ENCODE data around the gene EPB41L5.

DNA sequence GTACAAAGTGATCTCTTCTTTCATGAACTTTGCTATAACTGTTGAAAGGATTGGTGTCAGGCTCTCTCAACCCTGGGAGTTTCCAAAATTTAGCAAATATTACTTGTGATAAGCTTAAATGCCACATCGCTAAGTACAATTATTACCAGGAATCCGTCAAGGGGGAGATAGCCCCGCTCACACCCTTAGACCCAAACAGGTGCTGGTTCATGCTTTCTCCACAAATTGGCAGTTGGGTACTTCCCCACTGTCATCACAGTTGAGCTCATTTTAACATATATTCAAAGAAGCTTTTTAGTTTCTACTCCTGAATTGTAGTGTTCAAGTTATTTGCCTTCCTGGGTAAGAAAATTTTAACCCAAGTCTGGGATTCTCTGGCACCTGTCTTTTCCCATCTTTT lies 29.8 kb upstream of the EPB41L5 start:
- TF ChIP-seq, protein P1, sequence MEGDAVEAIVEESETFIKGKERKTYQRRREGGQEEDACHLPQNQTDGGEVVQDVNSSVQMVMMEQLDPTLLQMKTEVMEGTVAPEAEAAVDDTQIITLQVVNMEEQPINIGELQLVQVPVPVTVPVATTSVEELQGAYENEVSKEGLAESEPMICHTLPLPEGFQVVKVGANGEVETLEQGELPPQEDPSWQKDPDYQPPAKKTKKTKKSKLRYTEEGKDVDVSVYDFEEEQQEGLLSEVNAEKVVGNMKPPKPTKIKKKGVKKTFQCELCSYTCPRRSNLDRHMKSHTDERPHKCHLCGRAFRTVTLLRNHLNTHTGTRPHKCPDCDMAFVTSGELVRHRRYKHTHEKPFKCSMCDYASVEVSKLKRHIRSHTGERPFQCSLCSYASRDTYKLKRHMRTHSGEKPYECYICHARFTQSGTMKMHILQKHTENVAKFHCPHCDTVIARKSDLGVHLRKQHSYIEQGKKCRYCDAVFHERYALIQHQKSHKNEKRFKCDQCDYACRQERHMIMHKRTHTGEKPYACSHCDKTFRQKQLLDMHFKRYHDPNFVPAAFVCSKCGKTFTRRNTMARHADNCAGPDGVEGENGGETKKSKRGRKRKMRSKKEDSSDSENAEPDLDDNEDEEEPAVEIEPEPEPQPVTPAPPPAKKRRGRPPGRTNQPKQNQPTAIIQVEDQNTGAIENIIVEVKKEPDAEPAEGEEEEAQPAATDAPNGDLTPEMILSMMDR (IDR thresholded peaks at IDR 0.05), result no peak
- TF ChIP-seq ESRRA (CRISPR knock-in tag; IDR thresholded peaks at IDR 0.05; ENCODE audit: borderline replicate concordance) (no peak), IRF2 (CRISPR knock-in tag; IDR thresholded peaks at IDR 0.05; ENCODE audit: borderline replicate concordance, low read depth) (no peak), KAT7 (CRISPR knock-in tag; IDR thresholded peaks at IDR 0.05; ENCODE audit: borderline replicate concordance) (no peak), ZBTB21 (CRISPR knock-in tag; IDR thresholded peaks at IDR 0.05; ENCODE audit: borderline replicate concordance) (no peak), CBFB (CRISPR knock-in tag; IDR thresholded peaks at IDR 0.05; ENCODE audit: low read depth) (no peak), ARID4B (CRISPR knock-in tag; IDR thresholded peaks at IDR 0.05; ENCODE audit: borderline replicate concordance) (no peak), PRDM15 (CRISPR knock-in tag; IDR thresholded peaks at IDR 0.05) (no peak), CREB1 (CRISPR knock-in tag; IDR thresholded peaks at IDR 0.05) (no peak), FOXP4 (CRISPR knock-in tag; IDR thresholded peaks at IDR 0.05) (no peak), SMAD3 (CRISPR knock-in tag; IDR thresholded peaks at IDR 0.05; ENCODE audit: borderline replicate concordance) (no peak)
- TF ChIP-seq, protein P2, sequence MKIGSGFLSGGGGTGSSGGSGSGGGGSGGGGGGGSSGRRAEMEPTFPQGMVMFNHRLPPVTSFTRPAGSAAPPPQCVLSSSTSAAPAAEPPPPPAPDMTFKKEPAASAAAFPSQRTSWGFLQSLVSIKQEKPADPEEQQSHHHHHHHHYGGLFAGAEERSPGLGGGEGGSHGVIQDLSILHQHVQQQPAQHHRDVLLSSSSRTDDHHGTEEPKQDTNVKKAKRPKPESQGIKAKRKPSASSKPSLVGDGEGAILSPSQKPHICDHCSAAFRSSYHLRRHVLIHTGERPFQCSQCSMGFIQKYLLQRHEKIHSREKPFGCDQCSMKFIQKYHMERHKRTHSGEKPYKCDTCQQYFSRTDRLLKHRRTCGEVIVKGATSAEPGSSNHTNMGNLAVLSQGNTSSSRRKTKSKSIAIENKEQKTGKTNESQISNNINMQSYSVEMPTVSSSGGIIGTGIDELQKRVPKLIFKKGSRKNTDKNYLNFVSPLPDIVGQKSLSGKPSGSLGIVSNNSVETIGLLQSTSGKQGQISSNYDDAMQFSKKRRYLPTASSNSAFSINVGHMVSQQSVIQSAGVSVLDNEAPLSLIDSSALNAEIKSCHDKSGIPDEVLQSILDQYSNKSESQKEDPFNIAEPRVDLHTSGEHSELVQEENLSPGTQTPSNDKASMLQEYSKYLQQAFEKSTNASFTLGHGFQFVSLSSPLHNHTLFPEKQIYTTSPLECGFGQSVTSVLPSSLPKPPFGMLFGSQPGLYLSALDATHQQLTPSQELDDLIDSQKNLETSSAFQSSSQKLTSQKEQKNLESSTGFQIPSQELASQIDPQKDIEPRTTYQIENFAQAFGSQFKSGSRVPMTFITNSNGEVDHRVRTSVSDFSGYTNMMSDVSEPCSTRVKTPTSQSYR (CRISPR knock-in tag; IDR thresholded peaks at IDR 0.05), result no peak
- TF ChIP-seq, protein P3, sequence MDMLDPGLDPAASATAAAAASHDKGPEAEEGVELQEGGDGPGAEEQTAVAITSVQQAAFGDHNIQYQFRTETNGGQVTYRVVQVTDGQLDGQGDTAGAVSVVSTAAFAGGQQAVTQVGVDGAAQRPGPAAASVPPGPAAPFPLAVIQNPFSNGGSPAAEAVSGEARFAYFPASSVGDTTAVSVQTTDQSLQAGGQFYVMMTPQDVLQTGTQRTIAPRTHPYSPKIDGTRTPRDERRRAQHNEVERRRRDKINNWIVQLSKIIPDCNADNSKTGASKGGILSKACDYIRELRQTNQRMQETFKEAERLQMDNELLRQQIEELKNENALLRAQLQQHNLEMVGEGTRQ (CRISPR knock-in tag; IDR thresholded peaks at IDR 0.05), result no peak
- TF ChIP-seq, protein P4, sequence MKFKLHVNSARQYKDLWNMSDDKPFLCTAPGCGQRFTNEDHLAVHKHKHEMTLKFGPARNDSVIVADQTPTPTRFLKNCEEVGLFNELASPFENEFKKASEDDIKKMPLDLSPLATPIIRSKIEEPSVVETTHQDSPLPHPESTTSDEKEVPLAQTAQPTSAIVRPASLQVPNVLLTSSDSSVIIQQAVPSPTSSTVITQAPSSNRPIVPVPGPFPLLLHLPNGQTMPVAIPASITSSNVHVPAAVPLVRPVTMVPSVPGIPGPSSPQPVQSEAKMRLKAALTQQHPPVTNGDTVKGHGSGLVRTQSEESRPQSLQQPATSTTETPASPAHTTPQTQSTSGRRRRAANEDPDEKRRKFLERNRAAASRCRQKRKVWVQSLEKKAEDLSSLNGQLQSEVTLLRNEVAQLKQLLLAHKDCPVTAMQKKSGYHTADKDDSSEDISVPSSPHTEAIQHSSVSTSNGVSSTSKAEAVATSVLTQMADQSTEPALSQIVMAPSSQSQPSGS (CRISPR knock-in tag; IDR thresholded peaks at IDR 0.05; ENCODE audit: borderline replicate concordance, low read depth), result no peak
